GM10266 (cell line): ENCODE measurements around the gene INPP5A.

Experiments used
- DNase-seq: peaks from one replicate; pipeline ENCODE4 v3.0.0; 2012; ENCODE audit errors: extremely low spot score
- TF ChIP-seq, protein P1 (sequence below): IDR thresholded peaks from 2 replicates; pipeline ENCODE4 v1.5.1; 2012; ENCODE audit warnings: mild to moderate bottlenecking, low read depth; ENCODE audit not compliant: control insufficient read depth, insufficient read depth; ENCODE audit errors: missing control alignments

The INPP5A gene

GRCh38 chr10:132786884-132787494 lies 249.4 kb downstream of the INPP5A start:
- DNase-seq: no peak
- TF ChIP-seq, protein P1, sequence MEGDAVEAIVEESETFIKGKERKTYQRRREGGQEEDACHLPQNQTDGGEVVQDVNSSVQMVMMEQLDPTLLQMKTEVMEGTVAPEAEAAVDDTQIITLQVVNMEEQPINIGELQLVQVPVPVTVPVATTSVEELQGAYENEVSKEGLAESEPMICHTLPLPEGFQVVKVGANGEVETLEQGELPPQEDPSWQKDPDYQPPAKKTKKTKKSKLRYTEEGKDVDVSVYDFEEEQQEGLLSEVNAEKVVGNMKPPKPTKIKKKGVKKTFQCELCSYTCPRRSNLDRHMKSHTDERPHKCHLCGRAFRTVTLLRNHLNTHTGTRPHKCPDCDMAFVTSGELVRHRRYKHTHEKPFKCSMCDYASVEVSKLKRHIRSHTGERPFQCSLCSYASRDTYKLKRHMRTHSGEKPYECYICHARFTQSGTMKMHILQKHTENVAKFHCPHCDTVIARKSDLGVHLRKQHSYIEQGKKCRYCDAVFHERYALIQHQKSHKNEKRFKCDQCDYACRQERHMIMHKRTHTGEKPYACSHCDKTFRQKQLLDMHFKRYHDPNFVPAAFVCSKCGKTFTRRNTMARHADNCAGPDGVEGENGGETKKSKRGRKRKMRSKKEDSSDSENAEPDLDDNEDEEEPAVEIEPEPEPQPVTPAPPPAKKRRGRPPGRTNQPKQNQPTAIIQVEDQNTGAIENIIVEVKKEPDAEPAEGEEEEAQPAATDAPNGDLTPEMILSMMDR: no peak

- TF ChIP-seq, protein P1: no peak
- DNase-seq: no peak
Measured at GRCh38 chr10:132787495-132788179, 250.1 kb downstream of the INPP5A start.

DNA sequence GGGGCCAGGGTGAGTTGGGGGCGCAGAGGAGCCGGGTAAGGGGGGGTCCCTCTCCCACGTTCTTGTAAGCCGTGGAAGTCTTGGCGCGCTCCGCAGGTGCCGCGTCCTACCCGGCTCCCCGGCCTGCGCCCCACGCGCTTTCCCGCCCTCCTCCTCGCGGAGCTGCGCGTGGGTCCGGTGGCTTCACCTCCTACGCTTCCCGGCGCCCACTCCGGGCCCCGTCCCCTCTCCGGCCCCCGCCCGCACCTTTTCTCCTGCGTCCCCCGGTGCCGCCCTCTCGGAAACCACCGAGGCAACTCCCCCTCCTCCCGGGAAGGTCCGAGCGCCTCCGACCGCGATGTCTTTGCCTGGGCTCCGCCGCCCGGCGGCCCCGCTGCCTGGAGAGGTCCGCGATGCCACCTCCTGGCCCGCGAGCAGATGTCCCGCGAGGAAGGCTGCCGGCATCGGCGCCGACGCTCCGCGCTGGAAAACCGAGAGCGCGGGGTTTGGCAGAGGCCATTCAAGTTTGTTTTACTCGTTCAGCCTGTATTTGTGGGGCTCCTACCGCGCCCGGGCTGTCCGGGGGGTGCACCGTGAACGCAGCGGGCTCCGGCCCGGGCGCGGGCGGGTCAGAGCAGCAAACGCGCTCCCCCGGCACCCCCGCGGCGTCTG lies 250.7 kb downstream of the INPP5A start:
- TF ChIP-seq, protein P1: peak; percentile 12
- no peak for DNase-seq

DNA sequence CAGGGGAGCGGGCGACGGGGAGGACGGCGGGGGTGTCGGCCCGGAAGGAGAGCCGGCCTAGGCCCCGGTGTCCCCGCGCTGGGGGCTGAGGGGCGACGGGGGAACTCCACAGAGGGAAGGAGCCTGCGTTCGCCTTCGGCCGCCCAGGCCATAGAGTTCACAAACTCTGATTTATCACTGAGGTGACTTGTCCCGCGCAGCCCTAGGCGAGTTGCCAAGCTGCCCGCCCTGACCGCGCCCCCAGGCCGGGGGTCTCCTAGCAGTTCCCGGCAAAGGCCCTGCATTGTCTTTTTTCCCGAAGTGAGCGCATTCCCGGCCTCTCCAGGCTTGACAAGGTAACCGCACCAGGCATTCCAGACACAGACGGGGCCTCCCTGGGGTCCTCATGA lies 251.2 kb downstream of the INPP5A start:
- no peak for DNase-seq
- TF ChIP-seq, protein P1: no peak

- TF ChIP-seq, protein P1: no peak
- DNase-seq: no peak
Measured at GRCh38 chr10:132789659-132790148, 252.1 kb downstream of the INPP5A start.

DNA sequence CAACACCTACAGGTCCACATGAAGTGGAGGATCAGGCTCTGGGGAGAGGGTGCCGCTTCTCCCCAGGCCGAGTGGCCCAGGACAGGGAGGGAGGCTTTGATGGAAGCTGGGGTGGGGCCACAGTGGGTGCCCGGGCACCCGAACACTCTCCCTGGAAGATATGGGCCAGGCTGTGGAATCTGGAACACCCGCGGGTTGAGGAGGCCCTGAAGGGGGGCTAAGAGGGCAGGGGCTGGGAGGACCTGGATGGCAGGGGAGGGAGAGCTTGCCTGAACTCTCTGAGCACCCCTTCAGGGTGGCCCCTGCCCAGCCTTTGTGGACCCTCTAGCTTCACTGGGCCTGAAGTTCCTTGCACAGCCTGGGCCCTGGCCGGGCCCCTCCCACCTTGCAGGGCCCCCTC lies 252.9 kb downstream of the INPP5A start:
- no peak for DNase-seq

More for the DNA sequence above, 252.9 kb downstream of the INPP5A start:
- TF ChIP-seq, protein P1: no peak
